Measurements from ENCODE around the gene HP1BP3.

The HP1BP3 gene

DNA sequence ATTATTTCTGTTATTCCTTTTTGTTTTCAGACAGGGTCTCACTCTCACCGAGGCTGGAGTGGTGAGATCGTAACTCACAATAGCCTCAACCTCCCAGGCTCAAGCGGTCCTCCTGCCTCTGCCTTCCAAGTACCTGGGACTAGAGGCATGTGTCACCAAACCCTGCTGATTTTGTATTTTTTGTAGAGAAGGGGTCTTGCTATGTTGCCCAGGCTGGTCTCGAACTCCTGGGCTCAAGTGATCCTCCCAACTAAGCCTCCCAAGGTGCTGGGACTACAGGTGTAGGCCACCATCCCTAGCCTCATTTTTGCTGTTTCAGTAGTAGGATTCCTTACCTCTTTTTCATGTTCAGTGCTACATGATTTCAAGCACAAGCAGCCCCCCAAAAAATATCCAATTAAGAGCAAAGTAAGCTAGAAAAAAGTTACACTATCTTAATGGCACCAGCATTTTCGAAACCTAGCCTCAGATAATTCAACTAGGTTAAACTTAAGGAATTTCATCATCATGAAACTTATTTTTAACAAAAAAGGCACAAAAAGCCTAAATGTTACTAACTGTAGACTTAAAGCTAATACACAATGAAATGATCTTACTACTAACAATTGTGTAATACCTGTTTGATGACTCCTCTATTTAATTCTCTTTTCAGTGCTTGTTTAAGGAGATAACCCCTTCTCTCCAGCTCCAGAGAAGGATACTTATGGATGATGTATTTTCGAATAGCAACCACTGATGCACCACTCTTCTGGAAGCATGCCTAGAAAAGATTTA is 16.6 kb downstream of the HP1BP3 start:
- no peak for DNase-seq

DNA sequence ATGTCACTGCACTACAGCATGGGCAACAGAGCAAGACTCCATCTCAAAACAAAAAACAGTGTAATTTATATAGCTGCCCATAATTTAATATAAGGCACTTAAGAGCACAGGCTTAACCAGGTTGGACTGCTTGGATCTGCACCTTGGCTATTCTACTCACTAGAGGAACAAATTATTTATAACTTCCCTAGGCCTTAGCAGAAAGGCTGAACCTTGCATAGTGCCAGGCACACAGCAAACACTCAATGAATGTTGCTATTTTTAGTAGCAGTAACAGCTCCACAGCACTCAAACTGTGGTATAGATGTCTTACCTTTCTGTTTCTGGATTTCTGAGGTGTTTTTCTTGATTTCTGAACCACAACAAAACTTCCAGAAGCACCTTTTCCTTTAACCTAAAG is 19.8 kb downstream of the HP1BP3 start:
- DNase-seq: no peak

DNA sequence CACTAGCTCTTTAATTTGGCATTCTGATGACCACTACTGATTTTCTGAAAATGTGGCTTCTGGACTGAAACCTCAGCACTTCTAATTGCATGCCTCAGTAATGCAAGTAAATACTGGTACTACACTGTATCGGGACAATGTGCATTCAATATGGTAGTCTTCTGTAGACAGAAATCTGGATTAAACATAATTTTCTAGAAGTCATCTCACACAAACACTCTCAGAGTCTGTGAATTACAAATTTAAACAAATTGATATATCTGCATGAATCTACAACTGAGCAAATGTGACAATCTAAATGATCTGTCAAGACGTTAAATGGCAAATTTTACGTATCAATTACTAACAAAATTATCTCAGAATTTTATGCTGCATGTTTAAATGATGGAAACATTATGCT is 23.7 kb downstream of the HP1BP3 start:
- DNase-seq: no peak

DNA sequence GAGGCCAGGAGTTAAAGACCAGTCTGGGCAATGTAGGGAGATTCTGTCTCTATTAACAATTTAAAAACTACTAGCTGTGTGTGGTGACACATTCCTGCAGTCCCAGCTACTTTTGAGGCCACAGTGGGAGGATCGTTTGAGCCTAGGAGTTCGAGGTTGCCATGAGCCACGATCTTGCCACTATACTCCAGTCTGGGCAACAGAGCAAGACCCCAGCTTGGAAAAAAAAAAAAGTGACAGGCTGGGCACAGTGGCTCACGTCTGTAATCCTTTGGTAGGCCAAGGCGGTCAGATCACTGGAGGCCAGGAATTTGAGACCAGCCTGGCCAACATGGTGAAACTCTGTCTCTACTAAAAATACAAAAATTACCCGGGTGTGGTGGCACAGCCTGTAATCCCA is 26.8 kb downstream of the HP1BP3 start:
- no peak for DNase-seq

DNA sequence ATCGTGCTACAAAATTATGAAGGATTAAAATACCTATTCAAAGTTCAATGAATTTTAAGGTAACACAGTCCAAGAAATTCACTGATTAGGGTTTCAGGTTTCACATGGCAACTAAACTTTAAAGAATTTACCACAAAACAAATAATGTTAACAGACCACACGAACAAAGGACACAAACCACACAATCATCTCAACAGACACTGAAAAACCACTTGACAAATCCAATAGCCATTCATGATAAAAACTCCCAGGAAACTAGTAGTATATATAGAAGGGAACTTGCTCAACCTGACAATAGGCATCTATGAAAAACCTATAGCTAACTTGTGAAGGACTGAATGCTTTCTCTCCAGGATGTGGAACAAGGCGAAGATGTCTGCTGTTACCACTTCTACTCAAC is 33.5 kb downstream of the HP1BP3 start:
- no peak for DNase-seq

DNA sequence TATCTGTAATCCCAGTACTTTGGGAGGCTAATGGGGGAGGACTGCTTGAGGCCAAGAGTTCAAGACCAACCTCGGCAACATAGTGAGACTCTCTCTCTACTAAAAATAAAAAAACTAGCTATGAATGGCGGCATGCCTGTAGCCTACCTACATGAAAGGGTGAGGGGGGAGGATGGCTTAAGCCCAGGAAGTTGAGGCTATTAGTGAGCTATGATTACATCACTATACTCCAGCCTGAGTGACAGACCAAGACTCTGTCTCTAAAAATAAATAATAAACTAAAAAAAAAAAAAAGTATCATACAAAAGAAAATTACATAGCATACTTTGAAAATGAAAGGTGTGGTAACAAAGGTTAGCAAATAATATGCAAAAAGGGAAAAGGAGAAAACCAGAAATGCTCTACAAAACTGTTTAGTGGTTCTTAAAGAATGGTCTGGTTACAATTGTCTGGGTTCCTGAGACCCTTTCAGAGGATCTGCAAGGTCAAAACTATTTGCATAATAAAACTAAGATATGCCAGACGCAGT is 35.6 kb downstream of the HP1BP3 start:
- DNase-seq: no peak

DNA sequence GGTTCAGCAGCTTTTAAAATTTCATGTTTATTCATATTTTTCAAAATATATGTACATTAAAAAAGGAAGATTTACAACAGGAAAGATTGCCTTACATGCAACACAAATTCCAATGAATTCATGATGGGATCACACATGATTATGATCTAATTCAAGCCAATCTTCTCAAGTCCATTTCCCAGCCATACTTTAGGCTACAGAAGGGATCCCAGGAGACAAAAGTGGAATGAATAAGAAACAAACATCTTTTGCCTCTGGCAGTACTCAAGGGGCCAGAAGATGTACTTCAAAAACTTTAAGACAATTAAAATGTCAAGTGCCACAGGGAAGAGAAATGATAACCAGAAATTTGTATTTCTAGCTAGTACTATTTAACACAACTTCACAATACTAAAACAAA is 44.4 kb downstream of the HP1BP3 start:
- no peak for DNase-seq

DNA sequence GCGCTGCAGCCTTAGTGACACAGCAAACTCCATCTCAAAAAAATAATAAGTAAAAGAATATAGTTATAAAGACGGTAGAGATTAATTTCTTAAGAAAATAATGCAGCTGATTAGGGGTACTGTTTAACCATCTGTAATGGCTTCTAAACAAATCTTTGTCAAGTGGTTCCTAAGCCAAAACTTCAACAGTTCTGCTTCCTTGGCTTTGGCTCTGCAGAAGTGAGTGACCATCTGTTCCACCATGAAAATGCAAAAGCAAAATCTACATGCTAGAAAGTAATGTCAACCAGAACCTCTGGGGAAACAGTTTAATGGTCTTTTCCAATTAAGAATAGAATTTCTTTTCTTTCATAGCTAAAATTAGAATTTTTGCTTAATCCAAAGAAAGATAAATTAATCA is 46.3 kb downstream of the HP1BP3 start:
- DNase-seq: no peak

DNA sequence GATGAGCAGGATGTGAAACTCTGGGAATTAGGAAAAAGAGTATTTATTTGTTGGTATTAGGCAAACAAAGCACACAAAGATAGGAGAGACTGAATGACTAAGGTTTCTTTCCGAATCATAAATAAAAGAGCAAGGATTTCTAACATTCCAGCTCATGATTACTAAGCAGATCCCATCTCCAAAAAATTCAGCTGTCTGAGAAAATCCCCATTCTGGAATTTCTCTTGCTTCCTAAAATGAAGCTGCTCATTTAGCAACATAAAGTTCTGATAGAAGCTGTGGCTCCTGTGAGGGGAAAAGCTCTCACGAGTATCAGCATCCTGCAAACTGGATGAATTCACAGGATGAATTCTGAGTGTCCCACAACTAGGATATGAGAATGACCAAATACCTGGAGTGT is 47.9 kb downstream of the HP1BP3 start:
- no peak for DNase-seq

DNA sequence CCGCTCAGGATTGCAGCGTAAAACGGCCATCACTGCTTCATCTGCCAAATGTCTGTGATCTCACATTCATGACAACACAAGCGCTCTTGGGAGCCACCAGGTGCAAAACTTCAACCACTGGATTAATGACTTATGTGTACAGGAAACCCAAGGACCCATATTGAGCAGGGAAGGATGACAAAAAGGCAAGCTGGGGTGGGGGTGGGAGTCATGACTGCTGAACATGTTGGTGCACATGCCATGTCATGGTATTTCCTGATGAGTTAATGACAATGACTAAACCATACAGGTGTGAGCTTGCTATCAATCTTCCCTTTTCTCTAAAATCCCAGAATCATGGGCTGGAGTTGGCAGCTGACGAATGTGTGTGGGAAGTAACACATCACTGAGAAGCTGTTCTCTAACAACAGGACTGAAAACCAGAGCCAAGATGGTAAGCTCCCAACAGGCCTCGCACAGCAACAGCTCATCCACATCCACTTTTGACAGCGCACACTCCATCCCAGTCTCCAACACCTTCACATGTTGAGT is 51.5 kb downstream of the HP1BP3 start:
- DNase-seq: no peak

DNA sequence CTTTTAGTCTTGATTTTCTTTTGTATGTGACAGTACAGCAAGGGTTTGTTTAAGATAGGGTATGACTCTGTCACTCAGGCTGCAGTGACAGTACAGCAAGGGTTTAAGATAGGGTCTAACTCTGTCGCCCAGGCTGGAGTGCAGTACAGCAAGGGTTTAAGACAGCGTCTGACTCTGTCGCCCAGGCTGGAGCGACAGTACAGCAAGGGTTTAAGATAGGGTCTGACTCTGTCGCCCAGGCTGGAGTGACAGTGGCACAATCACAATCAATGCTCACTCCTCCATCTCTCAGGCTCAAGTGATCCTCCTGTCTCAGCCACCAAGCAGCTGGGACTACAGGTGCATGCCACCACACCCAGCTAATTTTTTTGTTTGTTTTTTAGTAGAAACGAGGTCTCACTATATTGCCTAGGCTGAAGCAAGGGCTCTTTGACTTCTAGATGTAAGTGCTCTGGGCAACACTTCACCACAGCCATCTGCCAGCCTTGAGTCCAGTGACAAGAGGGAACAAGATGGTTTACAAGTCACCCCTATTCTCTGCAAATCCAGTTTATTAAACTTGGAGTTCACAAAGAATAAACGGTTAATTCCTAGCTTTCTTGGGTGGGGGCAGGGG is 53.6 kb downstream of the HP1BP3 start:
- DNase-seq: no peak

DNA sequence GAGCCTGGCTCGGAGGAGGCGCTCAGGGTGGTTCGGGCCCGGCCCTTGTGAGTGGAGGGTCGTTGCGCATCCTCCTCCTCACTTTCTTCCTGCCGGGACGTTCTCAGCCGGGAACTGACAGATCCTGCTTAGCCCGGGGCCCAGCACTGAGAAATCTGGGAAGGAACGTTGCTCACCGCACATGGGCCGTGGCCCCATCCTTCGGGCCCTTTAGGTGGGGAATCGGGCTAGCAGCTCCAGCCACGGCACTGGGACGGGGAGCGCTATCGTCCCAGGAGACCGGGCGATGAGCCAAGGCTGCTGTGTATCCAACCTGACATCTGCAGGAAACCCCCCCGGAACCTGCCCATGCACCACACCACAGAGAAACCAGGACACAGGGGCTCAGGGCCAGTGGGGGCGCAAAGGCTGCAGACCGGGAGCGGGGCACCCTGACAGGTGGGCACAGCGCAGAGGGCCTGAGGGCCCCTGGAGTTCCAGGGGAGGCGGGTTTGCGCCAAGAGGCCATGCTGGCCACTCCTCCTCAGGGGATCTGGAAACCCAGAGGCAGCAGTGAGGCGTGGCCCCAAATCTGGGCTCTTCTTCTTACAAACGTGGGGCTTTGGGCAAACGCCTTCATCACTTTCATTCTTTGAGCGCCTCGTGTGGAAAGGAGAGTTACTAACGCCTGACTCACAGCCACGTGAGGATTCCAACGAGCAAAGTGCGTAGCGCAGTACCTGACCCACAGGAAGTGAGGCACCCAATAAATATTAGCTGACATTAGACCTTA is 54.3 kb downstream of the HP1BP3 start, which contains the start of gene SH2D5:
SH2D5 (minus strand) TSS at position 116 of the 772 bp plus-strand sequence. CDS start 4,659 bp downstream, outside the sequence.
- DNase-seq: peak; percentile 83 to 85

DNA sequence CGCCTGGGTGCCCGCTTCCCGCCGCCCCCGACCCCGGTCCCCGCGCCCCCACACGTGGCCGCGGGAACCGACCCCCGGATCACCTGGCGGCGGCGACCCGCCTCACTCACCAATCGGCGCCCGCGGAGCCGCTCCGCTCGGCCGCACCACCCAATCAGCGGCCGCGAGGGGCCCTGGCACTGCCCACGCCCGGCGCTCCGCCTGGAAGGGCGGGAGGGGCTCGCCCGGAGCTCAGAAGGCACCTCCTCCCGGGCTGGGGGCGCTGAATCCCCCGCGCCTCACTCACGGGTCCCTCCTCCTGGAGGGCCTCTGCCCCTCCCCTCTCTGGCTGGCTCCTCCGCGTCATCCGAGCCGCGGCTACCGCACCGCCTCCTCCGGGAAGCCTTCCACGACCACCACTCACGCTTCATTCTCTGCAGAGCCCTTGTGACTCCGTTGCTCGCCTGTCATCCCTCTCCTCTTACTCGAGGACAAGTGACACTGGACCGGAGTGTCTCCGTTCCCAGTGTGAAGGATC is 55.0 kb downstream of the HP1BP3 start:
- DNase-seq: no peak

DNA sequence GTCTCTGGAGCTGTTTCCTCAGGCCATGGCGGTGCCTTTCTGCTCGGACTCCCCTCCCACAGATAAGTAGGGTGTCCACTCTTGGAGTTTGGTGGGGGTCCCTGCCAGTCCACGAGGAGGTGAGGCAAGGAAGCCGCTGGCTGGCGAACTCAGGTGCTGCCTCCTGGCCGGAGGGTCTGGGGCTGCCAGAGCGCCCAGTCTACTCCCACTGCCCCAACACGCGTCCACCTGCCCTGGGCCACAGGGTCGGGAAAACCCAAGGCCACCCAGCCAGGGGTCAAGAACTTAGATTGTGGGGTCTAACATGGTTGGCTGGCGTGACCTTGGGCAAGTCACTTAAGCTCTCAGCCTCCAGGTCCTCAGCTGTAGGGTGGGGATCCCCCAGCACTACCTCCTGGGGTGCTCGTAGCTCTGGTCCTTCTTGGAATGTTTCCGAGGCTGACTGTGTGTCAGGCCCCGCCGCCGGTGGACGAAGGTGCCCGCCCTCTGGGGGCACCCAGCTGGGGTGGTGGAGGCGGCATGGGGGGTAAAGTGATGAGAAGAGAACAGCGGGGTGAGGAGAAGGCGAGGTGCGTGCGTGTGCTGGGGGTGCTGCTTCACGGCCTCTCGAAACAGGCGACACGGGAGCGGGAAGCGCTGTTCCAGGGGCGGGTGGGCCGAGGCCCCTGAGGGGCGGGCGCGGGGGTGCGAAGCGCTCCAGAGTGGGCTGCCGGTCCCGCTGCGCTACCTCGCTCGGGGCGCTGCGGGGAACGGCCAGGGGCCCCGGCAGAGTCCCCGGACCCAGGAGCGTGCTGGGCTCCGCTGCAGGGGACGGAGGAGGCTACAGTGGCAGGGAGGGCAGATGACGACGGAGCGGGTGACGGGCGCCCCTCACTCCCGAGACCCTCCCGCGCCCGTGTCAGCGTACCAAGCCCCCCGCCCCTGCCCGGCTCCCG is 55.8 kb downstream of the HP1BP3 start:
- no peak for DNase-seq

DNA sequence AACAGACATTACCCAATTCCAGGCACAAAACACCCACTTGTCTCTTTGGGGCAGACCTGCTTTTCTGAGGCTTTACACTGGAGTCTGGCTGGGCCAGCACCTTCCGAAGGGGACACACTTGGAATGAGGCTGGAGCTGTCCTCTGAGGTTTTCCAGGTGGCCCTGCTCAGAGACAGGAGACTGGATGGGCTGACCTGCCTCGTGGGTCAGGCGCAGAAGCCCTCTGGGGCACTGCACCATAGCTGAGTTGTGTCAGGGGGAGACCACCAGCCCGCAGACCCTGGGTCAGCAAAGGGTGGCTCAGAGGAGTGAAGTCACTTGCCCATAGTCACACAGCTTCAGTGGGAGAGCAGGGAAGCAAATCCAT is 56.4 kb downstream of the HP1BP3 start:
- DNase-seq: no peak

DNA sequence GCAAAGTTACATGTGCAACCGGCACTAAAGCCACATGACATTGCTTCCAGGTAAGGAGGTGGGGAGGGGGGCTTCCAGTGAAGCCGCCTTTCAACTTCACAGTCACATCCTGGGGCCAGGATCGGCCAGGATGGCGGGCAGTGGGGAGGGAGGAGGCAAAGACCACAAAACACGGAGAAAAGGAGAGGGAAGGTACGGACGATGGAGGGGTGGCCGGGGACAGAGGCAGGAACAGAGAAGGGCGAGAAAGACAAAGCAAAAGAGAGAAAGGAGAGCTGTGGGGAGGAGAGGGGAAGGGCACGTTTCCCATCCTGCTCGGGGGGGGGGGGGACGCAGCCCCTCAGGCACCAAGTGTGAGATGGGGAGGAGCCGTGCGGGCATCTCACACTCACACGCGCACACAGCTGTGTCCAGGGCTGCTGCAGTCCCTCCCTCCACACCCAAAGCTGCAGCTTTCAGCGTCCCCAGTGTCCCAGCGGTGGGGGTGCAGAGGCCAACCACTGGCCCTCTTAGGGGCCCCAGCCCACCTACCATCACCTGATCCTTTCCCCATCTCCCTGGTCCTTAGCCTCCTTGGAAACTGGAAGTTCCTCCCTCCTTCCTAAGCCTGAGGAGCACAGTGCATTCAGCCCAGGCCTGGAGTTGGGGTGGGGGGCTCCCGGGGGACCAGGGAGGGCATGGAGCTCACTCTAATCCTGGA is 57.0 kb downstream of the HP1BP3 start:
- no peak for DNase-seq

DNA sequence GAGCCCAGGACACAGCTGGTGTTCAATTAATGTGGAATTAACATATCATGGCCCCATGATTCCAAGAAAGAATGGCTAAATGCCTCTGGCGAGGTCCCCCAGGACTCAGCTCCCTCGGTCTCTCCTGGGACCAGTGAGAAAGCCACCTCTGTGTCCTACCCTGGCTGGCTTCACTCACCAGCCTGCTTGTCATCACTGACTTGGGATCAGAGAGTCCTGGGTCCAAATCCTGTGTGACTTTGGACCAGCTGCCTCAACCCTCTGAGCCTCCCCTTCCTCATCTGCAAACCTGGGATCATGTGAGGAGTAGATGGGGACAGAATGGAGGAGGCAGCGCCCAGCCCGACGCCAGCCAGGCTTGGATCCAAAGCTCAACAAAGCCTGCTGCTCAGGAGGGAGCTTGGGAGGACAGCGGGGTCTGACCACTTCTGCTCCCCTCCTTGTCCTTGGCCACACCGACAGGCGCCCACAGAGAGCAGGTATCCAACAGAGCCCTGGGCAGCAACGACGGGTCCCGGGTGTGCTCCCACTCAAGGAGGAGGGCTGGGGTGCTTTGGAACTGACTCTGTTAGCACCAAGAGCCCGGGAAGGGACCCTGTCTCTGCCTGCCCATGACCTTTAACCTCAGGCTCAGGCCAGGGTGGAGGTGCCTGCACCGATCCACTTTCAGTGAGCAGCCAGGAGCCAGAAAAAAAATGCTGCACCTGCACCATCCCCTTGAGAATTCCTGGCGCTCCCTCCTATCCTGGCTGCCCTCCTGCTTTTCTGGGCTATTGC is 57.8 kb downstream of the HP1BP3 start:
- DNase-seq: no peak

DNA sequence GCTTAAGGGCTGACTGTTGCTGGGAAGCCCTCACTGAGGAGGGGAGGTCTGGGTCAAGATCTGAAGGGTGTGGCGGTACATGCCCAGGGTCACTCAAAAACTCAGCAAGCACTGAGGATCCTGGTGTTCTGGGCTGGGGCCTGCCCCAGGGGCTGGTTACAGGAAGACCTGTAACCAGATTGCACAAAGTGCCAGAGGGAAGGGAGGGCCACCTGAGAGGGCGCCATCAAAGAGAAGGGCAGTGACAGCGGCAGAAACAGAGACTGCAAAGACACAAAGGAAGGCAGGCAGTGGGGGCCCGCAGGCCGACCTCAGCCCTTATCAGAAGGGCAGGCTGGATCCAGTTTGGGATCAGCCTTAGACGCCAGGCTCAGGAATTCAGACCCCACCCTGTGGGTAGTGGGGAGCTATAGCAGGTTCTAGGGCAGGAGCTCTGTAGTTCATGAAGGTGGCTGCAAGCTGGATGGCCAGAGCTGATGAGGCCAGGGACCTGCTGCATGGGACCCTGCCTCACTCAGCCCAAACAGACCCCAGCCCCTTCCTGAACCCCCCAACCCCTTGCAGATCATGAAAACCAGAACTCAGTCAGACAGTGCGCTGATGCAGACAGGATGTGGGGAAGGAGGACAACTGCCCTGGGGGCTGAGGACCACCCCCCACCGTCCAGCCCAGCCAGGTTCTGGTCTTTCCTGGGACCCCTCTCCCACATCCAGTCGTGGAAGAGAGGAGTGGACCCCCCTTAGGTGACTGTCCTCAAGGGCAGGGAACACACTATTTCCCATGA is 58.5 kb downstream of the HP1BP3 start:
- no peak for DNase-seq

DNA sequence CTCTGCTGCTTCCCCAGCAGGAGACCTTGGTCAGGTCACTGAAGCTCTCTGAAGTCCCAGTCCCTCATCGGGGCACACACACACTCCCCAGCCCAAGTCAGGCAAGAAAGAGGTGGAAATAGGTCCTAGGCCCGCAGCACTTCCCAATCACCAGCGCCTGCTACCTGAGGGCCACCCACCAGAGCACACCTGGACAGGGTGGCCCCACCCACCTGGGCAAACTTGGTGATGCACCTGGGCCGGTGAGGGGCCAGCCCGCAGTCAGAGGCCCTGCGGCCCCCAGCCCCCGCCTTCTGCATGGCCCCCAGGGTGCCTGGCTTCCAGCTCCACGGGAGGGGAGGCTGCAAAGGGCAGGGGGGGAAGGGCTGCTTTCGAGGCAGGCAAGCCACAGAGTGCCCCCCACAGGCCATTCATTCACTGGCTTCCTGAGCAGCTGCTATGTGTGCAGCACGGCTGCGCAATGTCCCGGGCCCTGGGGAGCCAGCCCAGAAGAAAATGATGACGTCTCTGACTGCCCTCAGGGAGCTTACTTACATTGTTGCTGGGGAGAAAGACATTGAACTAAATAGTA is 59.3 kb downstream of the HP1BP3 start:
- DNase-seq: no peak

Measured in AML-193 (cell line).